Effector memory CD4-positive, alpha-beta T cell (primary cell): ENCODE results near the gene RBSN.
"Not testable (repeated sequence)": the region's sequence is repeated elsewhere in the genome, so short reads cannot be mapped to it uniquely, and the experiment has no call there.

Experiments
- DNase-seq, 3 donors: peaks; one replicate each; pipeline ENCODE4 v3.0.0-alpha.2; 2020
- H3K27ac ChIP-seq: 2 replicates; pipeline ENCODE4 v1.7.0; 2013; ENCODE audit warnings: mild to moderate bottlenecking, low read length, moderate library complexity; ENCODE audit not compliant: insufficient read depth, poor library complexity, severe bottlenecking
- H3K27me3 ChIP-seq: replicated peaks from 2 replicates; pipeline ENCODE4 v1.7.0; 2013; ENCODE audit warnings: mild to moderate bottlenecking, low read length; ENCODE audit not compliant: insufficient read depth, control insufficient read depth, poor library complexity, severe bottlenecking
- H3K36me3 ChIP-seq: 2 replicates; pipeline ENCODE4 v1.7.0; 2013; ENCODE audit warnings: mild to moderate bottlenecking, low read length, moderate library complexity; ENCODE audit not compliant: control insufficient read depth, insufficient read depth
- H3K4me1 ChIP-seq: 2 replicates; pipeline ENCODE4 v1.7.0; 2013; ENCODE audit warnings: low read length, mild to moderate bottlenecking; ENCODE audit not compliant: control insufficient read depth, insufficient read depth, poor library complexity, severe bottlenecking
- H3K4me3 ChIP-seq: 2 replicates; pipeline ENCODE4 v1.7.0; 2013; ENCODE audit warnings: low read length, low read depth, mild to moderate bottlenecking; ENCODE audit not compliant: insufficient read depth, poor library complexity, severe bottlenecking
- H3K9me3 ChIP-seq: 2 replicates; pipeline ENCODE4 v1.7.0; 2013; ENCODE audit warnings: mild to moderate bottlenecking, low read length, moderate library complexity; ENCODE audit not compliant: control insufficient read depth
- total RNA-seq, 3 donors: gene quantifications; one replicate each; lab custom pipeline; 2026; lab: John Stamatoyannopoulos, UW

The RBSN gene
- 27.7 to 35.4 (median 28.7) reads per million in 3 donors for total RNA-seq

GRCh38 chr3:15098503-15099363, at the start of gene RBSN:
Gene RBSN, minus strand, starts transcription at chr3:15099148. Its CDS starts 3,028 bp downstream, at chr3:15096120.
- H3K27ac ChIP-seq: peak within 1 kb of the TSS; percentile 93
- H3K27me3 ChIP-seq: no peaks in the 10 kb centered on the region
- H3K36me3 ChIP-seq: peaks cover 26% of the 10 kb centered on the region
- H3K9me3 ChIP-seq: no peaks in the 10 kb centered on the region
- peaks cover 15% of the 10 kb centered on the region for H3K4me1 ChIP-seq
- DNase-seq: peak; percentile 94
- H3K4me3 ChIP-seq: peak within 1 kb of the TSS; percentile 87

DNA sequence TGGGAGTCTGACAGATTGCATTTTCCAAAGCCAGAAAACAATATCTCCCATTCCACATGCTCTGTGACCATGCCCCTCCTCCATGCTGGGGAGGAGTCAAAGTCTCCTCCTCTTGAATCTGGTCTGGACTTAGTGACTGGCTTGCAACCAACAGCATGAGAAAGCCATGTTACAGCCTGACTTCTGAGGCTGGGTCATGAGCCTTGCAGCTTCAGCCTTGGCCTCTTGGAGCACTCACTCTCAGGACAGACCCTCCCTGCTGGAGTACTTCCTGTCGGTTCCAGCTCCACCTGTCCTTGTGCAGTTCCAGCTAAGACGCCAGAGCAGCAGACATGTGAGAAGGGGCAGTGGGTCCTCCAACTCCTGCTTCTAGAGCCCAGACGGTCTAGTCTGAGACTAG, 49.7 kb upstream of the RBSN start:
- Histone ChIP-seq H3K27me3 (no peaks in the 10 kb centered on the region), H3K36me3 (no peaks in the 10 kb centered on the region), H3K4me3 (no peak overlapping the region), H3K9me3 (no peaks in the 10 kb centered on the region), H3K27ac (no peak overlapping the region), H3K4me1 (no peaks in the 10 kb centered on the region)
- DNase-seq: no peak

DNA sequence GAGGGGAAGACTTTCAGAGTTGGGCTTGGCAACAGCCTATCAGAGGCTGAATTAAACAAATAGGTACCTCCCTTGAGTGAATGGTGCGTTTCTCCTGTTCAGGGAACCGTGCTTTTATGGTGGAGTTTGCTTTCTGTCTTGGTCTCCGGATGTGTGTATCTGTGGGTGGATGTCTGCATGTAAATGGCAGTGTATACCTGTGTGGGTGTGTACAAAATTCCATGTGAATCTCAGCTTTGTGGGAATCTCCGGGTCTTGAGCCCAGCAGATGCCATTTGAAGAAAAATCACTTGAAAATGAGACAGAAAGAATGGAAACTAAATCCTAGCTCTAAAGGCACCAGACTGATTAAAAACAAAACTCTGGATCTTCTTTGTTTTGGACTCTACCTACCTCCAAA, 37.9 kb upstream of the RBSN start:
- DNase-seq, H3K36me3 ChIP-seq, H3K9me3 ChIP-seq, H3K27ac ChIP-seq, H3K4me1 ChIP-seq, H3K4me3 ChIP-seq, H3K27me3 ChIP-seq: not testable (repeated sequence)

DNA sequence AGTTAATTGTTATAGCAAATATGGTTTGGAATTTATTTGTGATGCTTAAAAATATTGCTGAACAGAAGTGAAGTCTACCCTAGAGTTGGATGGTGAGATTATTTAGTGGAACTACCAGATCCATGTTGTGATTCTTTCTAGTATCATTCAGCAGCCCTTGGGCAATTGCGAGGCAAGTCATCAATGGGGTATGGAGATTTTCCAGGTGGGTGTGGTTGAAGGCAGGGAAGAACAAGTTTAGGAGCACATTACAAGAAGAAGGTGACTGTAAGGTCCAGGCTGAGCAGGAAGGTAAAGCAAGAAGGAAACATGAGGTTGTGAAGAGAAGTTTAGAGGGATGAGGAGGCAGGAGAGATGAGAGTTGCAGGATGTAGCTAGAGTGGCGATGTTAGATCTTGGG, 36.0 kb upstream of the RBSN start:
- not testable (repeated sequence) for DNase-seq, H3K9me3 ChIP-seq, H3K4me3 ChIP-seq, H3K36me3 ChIP-seq, H3K27ac ChIP-seq, H3K27me3 ChIP-seq, H3K4me1 ChIP-seq

DNA sequence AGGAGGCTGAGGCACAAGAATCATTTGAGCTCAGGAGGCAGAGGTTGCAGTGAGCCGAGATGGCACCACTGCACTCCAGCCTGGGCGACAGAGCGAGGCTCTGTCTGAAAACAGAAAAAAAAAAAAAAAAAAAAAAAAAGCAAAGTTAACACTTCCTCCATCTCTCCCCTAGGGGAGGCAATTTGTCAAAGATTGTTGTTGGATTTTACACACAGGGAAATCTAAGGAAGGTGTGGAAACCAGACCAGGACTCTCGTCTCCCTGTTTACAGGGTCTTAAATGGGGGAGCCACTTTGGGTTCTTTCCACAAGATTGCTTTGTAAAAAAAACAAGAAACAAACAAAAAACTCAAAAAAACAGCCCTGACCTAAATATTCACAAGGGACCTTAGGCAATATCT, 29.5 kb upstream of the RBSN start:
- H3K9me3 ChIP-seq, H3K36me3 ChIP-seq, H3K27ac ChIP-seq, H3K4me3 ChIP-seq, H3K4me1 ChIP-seq, H3K27me3 ChIP-seq, DNase-seq: not testable (repeated sequence)

DNA sequence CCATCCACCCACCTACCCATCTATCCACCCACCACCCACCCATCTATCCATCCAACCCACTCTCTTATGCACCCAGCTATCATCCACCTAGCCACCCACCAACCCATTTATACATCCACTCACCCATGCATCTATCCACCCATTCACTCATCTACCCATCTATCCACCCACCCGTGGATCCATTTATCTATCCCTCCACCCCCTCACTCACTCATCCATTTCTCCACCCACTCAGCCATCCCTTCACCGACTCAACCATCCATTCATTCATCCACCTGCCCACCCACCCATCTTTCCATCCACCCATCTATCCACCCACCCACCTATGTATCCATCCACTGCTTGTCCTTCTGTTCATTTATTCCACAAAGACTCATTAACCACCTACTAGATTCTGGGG, 28.0 kb upstream of the RBSN start:
- H3K9me3 ChIP-seq, H3K27ac ChIP-seq, DNase-seq, H3K4me1 ChIP-seq, H3K4me3 ChIP-seq, H3K27me3 ChIP-seq, H3K36me3 ChIP-seq: not testable (repeated sequence)

DNA sequence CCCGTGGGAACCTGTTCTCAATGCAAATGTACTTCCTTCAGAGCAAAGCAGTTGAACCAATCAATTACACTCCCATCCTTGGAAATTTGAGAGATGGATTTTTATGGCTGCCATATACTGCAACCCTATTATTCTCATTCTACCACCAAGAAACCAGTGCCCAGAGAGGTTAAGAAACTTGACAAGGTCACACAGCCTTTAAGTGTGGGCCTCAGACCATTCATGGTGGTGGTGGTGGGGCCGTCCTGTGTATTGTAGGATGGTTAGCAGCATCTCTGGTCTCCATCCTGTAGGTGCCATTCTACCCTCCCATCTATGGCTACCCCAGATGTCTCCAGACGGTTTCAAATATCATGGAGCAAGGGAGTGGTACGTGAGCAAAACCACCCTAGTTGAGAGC, 23.4 kb upstream of the RBSN start:
- H3K4me3 ChIP-seq: no peak overlapping the region
- no peak for DNase-seq

GRCh38 chr3:15121936-15122335, 23.0 kb upstream of the RBSN start:
- H3K9me3 ChIP-seq: no peaks in the 10 kb centered on the region
- no peaks in the 10 kb centered on the region for H3K36me3 ChIP-seq
- DNase-seq: no peak
- H3K27me3 ChIP-seq: no peaks in the 10 kb centered on the region
- no peaks in the 10 kb centered on the region for H3K4me1 ChIP-seq
- H3K27ac ChIP-seq: no peak overlapping the region
- no peak overlapping the region for H3K4me3 ChIP-seq

More for the DNA sequence above, 23.4 kb upstream of the RBSN start:
- no peaks in the 10 kb centered on the region for H3K27me3 ChIP-seq
- H3K27ac ChIP-seq: no peak overlapping the region
- H3K9me3 ChIP-seq: no peaks in the 10 kb centered on the region
- no peaks in the 10 kb centered on the region for H3K4me1 ChIP-seq
- no peaks in the 10 kb centered on the region for H3K36me3 ChIP-seq

- Histone ChIP-seq H3K36me3 (no peaks in the 10 kb centered on the region), H3K4me3 (no peak overlapping the region), H3K27ac (no peak overlapping the region), H3K9me3 (no peaks in the 10 kb centered on the region), H3K4me1 (no peaks in the 10 kb centered on the region), H3K27me3 (no peaks in the 10 kb centered on the region)
- no peak for DNase-seq
These were observed 22.0 kb upstream of the RBSN start for GRCh38 chr3:15120986-15121385.

GRCh38 chr3:15117011-15117410, 18.1 kb upstream of the RBSN start:
- Histone ChIP-seq H3K4me1 (no peaks in the 10 kb centered on the region), H3K27me3 (no peaks in the 10 kb centered on the region), H3K9me3 (no peaks in the 10 kb centered on the region), H3K27ac (no peak overlapping the region), H3K4me3 (no peak overlapping the region), H3K36me3 (no peaks in the 10 kb centered on the region)
- no peak for DNase-seq
